Activated gamma-delta T cell treated with anti-CD3 and anti-CD28 coated beads, Interleukin-2, amount 50 U/mL, for 16 hours (primary cell): ENCODE measurements around the gene UBP1.
"Not testable (repeated sequence)": the region's sequence is repeated elsewhere in the genome, so short reads cannot be mapped to it uniquely, and the experiment has no call there.

Experiments
- DNase-seq: peaks from one replicate; pipeline ENCODE4 v3.0.0-alpha.2; 2020; ENCODE audit warnings: low read depth

UBP1 gene

DNA sequence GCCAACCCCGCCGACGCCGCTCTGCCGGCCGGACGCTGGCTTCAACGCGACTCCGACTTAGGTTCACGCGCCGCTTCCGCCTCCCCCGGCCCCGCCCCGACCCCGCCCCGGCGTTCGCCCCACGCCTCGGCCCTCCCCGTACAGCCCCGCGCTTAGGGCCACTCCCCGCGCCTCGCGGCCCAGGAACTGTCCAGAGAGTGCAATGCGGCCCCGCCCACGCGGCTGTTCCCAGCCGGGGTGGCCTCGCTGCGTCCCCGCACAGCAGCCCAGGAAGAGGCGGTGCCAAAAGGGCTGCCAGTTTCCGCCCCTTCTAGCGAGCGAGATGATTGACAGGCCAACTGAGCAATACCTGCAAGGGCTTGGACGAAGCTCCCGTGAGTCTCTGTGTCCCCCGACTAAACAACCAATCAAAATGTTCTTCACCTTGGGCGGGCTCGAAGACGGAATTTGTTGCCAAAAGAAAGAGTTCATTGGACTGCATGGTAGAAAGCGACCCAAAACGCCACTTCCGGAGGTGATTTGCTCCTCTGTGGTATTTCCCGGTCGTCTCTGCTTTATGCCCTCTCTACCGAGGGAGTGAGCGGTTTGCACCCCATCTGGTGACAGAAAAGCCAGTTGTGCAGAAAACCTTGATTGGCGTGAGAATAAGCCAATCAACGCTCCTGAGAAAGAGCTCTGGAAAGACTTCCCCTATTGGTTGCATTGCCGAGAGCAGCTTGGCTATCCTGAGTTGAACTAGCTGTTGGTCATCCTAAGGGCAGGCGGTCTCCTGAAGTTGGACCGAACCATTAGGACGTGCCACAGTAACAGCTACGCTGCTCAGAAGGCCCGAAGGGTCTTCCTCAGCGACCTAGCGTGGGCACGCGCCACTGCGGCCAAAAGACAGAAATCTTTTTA is at the start of gene UBP1:
TSS of gene UBP1 (minus strand) at position 78 of the 897 bp plus-strand sequence. CDS start 557 bp downstream, outside the sequence.
- DNase-seq: peak; percentile 93

- DNase-seq: no peak
Observed at GRCh38 chr3:33488683-33489082, 48.5 kb upstream of the UBP1 start.

DNA sequence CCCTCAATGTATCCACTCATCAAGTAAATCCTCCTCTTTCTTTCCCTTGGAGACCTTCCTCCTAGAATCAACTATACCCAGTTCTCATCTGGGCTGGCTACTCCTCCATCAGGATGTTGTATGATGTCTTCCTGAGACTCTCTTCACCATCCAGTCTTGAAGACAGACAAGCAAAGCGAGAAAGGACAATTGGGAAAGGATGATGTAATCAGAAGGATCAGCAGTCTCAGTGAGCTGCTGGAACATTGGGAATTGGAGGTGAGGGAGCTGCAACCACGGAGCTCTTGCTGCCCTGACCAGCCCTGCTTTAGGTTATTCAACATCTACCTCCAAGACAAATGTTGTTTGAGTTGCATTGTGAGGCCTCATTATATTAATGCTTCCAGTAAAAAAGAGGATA is 48.0 kb upstream of the UBP1 start:
- no peak for DNase-seq

- DNase-seq: no peak
Observed at GRCh38 chr3:33482111-33482521, 41.9 kb upstream of the UBP1 start.

DNA sequence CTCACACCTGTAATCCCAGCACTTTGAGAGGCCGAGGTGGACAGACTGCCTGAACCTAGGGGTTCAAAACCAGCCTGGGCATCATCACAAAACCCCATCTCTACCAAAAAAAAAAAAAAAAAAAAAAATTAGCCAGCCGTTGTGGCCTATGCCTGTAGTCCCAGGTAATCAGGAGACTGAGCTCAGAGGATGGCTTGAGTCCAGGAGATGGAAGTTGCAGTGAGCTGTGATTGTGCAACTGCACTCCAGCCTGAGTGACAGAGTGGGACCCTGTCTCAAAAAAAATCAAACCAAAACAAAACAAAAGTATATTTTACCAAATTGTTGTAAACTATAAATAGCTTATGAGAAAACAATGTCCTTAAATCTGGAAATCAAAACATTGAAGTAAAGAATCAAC is 34.7 kb upstream of the UBP1 start:
- no peak for DNase-seq

GRCh38 chr3:33473813-33474212 is 33.6 kb upstream of the UBP1 start:
- no peak for DNase-seq

DNA sequence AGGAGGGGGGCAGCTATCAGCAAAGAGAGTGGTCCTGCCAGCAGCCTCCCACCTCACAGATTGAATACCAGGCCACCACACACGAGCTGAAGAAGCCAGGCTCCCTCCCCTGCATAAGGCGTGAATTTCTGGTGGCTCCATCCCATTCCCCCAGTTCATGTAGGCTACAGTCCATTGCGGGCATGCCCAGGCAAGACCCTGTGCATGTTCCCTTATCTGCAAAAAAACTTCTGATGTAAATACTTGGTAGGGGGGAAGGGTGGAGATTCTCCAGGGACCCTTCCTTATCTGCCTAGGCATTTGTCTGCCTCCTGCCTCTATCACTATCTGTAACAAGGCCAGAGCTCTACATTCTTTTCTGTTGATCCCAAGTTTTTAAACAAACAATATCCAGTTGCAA is 27.6 kb upstream of the UBP1 start:
- no peak for DNase-seq

DNA sequence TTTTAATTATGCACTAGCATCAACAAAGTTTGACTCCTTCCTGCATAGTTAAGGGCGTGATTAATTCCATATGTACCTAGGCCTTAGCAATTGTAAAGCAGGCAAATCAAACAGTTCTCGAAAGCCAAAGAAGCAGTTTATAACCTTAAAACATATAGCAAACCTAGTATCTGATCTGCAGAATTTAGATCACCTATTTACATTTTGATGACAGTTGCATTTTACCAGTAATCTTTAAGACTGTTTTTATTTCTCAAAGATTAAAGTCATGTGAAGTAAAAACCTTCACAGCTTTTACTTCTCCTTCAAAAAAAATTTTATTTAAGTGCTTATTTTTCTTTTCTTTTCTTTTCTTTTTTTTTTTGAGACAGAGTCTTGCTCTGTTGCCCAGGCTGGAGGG is 20.9 kb upstream of the UBP1 start:
- no peak for DNase-seq

- DNase-seq: not testable (repeated sequence)
Observed at GRCh38 chr3:33459577-33459976, 19.4 kb upstream of the UBP1 start.

DNA sequence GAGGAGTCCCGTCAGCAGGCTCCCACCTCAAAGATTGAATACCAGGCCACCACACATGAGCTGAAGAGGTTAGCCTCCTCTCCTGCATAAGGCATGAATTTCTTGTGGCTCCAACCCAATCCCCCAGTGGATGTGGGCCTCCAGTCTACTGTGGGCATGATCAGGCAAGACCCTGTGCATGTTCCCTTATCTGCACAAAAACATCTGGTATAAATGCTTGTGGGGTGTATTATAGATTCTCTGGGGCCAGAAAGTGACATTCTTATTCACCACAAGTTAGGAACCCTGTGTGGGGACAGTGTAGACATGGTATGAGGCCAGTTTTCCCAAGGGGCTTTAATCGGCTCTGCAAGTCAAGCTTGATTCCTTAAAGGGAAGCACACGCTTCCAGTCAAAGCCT is 18.2 kb upstream of the UBP1 start:
- DNase-seq: no peak

- no peak for DNase-seq
Observed at GRCh38 chr3:33456756-33457155, 16.6 kb upstream of the UBP1 start.

- DNase-seq: no peak
Observed at GRCh38 chr3:33453331-33453761, 13.1 kb upstream of the UBP1 start.

DNA sequence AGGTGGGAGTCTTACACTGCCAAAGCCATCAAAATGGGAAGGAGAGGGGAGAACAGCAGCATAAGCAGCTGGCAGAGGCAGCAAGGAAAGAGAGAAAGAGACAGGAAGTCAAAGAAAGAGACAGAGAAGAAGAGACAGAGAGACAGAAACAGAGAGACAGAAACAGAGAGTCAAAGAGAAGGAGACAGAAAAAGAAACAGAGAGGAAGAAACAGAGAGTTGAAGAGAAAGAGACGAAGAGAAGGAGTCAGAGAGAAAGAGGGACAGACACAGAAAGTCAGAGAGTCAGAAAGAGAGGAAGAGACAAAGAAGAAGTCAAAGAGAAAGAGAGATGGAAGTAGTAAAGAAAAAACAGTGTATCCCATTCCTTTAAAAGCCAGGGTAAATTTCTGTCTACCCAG is 11.8 kb upstream of the UBP1 start:
- DNase-seq: not testable (repeated sequence)

GRCh38 chr3:33447958-33448357 is 7.8 kb upstream of the UBP1 start:
- no peak for DNase-seq

DNA sequence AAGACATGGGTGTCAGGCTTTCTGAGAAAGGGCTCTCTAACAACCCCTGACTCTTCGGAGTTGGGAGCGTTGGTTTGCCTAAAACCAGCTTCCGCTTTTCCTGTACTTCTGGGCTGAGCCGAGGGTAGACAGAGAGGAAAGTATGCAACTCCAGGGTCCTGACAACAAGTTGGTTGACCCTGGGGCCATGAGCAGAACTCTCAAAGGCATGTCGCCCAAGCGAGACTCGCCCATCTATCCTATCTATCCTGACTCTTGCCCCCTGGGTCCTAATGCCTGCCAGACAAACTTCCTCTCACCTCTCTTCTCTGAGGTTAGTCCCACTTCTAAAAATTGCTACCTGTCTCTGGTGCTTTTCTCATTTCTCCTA is 7.0 kb upstream of the UBP1 start:
- DNase-seq: not testable (repeated sequence)

- DNase-seq: no peak
Observed at GRCh38 chr3:33442190-33442589, 2.0 kb upstream of the UBP1 start.

- no peak for DNase-seq
Observed at GRCh38 chr3:33441225-33441976, 1.2 kb upstream of the UBP1 start.

DNA sequence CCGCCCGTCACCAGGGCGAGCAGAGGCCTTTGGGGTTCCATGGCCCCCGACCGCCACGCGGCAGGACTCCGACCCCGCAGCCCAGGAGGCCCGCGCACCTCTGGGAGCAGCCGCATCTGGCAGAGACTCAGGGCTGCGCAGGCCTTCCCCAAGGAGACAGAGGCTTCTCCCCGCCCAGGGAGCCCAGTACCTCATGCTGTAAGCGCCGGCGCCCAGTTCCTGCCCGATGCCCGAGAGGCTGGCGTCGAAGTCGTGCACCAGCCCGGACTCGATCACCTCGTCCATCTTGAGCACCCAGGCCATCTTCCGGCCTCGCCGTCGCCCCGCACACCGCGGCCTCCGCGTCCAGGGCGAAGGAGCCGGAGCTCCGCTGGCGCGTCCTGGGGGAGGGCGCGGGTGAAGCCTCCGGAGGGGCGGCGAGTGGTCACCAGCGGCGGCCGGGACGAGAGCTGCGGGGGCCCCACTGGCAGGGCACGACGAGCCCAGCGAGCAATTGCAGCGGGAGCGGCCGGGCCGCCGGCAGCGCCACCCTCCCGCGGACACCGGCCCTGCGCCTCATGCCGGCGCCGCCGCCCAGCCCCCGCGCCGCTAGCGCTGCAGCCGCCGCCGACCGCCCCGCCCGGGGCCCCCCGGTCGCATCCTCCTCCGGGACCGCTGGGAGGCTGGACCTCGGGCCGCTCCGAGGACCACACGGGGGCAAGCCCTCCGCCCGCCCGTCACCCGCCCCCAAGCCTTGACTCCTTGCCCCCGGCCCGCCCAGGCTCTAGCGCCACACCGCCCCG is 468 bp downstream of the UBP1 start:
- DNase-seq: peak; percentile 17

GRCh38 chr3:33438881-33439545 is 1.2 kb downstream of the UBP1 start:
- no peak for DNase-seq

- DNase-seq: no peak
Observed at GRCh38 chr3:33438284-33438668, 1.9 kb downstream of the UBP1 start.

GRCh38 chr3:33437556-33438283 is 2.5 kb downstream of the UBP1 start:
- no peak for DNase-seq
